NOMO-1 treated with DMSO at 0.1 percent for 48 hours (cell line): ENCODE data around the gene TRIM29.

ENCODE experiments used
- DNase-seq: peaks from one replicate; lab custom pipeline; 2025; ENCODE audit not compliant: unreplicated experiment; lab: John Stamatoyannopoulos, UW

The TRIM29 gene

DNA sequence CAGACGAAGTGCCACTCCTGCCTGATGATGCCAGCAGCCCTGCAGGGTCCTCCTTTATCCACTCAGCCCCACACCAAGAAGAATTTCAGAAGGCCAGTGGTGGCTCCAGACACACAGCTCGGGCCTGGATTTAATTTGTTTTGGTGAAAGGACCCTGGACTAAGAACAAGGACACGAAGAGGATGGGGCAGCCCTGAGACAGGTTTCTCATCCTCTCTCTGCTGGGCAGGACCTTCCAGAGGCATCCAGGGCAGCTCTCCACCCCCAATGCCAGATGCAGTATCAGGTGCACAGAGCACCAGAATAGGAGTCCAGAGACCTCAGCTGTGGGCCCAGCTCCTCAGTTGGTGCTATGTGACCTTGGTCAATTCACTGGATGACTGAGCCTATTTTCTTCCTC is 72.0 kb downstream of the TRIM29 start:
- DNase-seq: no peak

DNA sequence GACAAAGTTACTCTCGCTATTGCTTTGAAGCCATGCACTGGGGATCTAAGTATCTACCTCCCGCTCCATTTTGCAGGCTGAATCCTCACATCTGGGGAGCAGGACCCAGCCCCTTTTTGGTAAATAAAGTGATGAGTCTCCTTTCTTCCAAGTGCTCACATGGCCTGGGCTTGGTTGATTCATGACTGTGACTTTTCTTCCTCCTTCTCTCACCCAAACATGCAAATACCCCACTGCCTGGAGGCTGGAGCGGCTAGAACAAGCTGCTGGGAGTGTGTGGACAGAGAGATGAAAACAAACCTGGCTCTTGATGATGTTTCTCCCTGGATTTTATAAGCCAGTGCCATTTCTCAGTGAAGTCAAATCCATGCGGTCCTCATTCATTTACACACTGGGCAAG is 72.7 kb downstream of the TRIM29 start:
- no peak for DNase-seq

DNA sequence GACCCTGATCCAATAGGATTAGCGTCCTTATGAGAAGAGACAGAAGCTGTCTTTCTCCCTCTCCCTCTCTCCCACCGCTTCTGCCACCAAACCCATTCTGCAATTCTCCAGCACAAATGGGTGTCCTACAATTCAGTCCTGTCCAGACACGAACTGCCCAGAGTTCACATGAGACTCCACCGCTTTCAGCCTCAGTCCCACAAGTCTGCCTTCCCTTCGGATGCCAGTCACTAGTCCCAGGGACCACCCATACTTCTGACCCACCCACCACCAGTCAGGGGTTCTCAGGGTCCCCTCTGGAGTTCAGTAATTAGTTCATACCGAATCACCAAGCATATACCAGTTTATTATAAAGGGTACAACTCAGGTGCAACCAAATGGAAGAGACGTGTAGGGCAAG is 73.6 kb downstream of the TRIM29 start:
- DNase-seq: no peak

DNA sequence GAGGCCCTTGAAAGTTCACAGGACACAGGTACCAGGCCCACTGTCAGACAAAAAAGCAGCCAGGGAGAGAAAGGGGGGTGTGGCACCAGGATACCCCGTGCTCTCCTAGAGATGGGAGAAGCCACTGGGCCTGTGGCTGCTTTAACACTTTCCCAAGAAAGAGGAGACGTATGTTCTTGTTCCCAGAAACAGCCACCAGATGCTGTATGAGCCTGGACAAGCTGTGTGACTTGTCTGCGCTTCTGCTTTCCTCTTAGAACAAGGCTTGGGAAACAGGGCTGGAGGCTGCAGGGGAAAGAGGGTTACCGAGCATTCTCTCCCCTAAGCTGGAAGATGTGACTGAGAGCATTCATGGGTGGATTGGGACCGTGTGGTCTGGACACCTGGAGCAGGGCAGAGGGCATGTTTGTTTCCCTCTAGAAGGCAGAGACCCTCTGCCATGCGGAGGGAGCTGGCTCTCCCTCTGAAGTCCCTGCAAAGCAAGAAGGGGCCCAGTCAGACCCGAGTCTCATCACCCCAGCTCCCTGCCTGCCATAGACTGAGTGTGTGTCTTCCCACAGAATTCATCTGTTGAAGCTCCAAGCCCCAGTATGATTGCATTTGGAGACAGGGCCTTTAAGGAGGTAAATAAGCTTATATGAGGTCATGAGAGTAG is 74.1 kb downstream of the TRIM29 start:
- DNase-seq: no peak

DNA sequence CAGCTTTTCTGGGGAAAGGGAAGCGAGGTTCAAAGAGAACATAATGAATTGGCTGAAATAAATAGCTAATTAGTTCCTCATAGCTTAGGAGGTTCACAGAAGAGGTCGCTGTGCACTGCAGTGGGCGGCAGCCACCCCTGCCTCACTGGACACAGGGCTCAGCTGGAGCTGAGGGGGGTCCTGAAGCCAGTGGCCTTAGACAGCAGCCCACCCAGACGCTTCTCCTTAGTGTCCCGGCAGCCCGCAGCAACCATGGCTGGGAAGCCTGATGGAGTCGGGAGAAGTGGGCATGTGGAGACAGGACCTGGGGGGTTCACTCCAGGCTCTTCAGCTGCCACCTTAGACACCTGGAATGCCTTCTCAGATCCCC is 75.4 kb downstream of the TRIM29 start:
- DNase-seq: no peak

DNA sequence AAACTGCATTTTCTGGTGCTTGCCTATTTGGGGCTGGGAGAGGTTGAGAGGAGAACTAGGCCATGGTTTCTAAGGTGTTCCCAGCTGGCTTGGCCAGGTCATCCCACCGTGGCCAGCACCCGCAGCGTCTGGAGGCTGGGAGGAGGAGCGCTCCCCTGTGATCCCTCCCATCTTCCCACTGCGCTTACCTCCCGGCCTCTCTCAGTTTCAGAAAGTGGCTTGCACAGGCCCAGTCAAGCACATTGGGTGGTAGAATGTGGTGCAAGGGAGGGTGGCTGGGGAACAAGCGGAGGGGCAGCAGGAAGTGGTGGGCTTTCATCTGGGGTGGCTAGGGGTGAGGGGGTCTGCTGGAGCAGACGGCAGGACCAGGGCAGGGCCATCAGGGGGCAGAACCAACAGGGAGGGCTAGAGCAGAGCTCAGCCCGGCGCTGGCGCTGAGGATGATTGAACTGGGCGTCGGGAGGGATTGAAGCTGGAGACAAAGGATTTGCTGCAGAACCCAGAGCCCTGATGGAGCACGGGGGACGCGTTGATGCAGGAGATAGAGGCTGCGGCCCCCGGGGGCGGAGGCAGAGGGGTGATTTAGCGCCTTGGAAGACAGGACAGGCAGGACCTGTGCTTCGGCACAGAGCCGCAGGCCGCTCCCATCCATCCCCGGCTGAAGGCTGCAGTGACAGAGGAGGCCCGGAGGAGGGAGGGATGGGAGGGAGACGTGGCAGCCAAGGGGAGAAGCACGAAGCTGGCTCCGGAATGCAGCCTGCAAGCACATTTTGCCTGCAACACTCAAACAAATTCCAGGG is 76.0 kb downstream of the TRIM29 start:
- DNase-seq: no peak
